GM21515 (cell line): ENCODE measurements around the gene CXCL1.
"Not testable (repeated sequence)": the region's sequence is repeated elsewhere in the genome, so short reads cannot be mapped to it uniquely, and the experiment has no call there.

Experiments
- ATAC-seq: cut with Tn5 transposase; IDR thresholded peaks from one replicate; pipeline ENCODE4 v1.9.1; 2021; ENCODE audit not compliant: unreplicated experiment

The CXCL1 gene

DNA sequence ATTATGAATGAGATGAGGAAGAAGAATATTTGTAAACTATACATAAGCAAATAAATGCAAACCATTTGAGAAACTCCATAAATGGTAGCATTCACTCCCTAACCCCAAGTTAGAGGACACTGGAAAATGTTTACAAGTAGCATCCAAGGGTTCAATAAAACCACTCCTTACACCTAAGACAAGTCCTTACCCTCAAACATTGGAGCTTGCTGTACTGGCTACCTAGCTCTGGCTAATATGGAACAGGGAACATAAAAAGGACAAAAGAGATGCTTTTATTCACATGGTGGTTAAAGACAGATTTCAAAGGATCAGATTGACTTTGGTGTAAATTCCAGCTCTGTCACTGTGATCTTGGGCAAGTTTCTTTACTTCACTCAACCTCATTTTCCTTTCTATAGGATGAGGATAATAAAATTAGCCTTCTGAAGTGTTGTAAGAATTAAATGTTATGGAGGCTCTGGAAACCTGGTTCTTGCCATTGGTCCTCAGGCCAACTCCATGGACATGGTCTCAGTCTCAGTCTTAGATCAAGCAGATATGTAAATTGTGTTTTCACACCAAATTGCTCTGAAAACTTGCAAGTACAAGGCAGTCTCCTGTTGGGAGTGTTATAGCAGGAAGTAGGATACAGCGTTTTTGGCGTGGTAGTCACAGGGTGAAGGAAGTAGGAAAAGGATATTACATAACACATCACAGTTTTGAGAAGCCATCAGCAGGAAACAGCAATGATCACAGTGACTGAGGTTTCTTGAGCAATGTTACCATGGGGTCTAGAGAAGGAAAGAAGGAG is 3.3 kb downstream of the CXCL1 start:
- no peak for ATAC-seq

DNA sequence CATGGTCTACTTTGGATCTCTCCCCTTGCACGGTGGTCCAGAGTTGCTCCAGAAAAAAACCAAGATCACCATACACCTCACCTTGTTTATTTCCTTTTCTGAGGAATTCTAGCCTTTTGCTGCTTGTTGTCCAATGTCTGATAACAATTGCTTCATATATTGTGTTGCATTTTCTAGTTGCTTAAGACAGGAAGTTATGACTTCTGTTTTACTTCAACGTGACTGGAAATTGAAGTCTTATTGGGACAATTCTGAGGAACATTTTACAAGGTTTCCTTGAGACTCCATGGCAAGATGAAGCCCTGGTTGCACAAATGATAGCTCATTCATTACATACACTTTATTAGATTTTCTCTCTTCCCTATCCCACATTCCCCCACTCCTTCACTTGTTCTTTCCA is 5.2 kb downstream of the CXCL1 start:
- no peak for ATAC-seq

DNA sequence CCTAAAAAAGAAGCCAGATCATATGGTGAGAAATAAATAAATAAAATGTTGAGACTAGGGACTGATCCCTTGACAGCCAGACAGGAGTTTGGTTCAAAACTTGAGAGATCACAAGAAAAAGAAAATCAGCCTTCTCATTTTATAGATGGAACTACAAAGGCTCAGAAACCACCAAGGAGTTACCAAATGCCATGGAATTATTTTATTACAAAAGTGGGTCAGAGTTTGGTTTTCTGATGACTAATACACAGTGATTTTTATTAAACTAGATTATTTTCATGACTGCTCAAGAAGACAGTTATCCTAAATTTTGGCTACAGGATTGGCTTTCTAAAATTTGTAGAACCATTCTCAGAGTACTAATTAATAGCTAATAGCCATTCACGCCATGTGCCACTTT is 6.2 kb downstream of the CXCL1 start:
- no peak for ATAC-seq

DNA sequence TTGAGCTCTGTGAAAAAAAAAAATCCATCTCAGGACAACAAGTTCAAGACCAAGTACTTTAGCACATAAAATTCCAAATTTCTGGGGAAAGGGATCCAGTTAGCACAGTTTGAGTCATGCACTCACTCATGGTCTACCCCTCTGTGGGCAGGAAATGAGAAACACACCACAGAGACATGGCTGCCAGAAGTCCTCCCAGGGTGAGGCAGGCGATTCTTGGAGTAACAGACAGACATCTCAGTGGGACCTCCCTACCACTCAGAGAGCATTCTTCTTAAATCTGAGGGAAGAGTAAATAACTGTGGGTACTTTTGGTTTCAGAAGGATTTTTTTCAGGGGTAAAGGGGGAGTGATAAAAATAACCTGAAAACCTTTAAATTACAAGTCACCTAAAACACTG is 14.1 kb downstream of the CXCL1 start:
- ATAC-seq = no peak

DNA sequence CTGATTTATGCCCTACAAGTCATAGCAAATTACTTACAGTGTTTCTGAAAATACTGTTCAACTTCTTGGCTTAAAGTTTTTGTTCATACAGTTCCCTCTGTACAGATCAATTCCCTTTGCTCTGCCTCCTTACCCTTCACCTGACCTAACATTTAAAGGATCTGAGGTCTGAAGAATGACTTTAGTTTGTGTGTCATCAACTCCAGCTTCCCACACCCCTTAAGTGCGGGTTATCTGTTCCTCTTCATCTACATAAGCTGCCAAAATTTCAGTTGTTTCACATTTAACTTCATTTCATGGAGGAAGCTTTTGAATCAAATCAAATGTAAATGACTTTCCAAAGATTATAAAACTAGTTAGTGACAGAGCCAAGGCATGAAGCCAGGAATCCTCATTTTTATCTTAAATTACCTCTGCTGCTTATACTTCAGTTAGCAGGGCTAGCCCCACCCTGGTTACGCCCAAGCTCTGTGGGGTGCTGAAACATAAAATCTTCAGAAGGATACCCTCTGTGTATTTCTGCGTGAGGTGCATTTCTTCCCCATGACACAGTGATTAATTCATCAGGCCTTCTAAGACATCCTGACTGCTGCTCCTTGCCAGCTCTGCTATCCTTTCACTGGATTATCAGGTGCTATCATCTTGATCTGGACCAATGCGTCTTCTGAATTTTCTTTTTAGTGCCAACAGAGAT is 16.5 kb downstream of the CXCL1 start:
- ATAC-seq = no peak

DNA sequence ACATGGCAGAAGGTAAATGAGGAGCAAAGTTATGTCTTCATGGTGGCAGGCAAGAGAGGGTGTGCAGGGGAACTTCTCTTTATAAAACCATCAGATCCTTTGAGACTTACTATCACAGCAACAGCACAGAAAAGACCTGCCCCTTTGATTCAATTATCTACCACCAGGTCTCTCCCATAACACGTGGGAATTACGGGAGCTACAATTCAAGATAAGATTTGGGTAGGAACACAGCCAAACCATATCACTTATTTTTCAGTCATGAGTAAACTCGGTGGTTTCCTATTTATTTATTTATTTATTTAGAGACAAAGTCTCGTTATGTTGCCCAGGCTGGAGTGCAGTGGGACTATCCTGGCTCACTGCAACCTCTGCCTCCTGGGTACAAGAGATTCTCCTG is 22.1 kb downstream of the CXCL1 start:
- ATAC-seq = no peak

DNA sequence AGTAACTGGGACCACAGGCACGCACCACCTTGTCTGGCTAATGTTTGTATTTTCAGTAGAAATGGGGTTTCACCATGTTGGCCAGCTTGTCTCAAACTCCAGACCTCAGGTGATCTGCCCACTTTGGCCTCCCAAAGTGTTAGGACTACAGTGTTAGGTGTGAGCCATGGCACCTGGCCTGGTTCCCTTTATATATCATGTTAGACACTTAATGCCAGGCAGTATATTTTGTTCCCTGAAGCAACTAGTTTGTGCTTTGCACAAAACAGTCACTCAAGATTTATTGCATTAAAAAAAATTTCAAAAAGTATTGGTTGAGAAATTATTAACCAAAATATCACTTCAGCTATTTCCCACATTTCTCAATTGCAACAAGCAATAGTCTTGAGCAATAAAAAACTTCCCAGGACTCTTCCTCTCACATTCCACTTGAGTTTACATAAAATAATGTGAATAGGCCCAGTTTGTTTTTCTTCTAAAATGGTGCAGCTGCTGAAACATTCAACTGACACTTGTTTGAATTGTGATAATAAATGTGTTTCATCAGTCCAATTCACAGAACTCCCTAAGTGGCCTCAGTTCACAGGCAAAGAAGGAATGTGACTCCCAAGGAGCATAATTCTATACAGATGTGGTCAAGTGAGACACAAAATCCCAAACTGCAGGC is 22.7 kb downstream of the CXCL1 start:
- no peak for ATAC-seq

DNA sequence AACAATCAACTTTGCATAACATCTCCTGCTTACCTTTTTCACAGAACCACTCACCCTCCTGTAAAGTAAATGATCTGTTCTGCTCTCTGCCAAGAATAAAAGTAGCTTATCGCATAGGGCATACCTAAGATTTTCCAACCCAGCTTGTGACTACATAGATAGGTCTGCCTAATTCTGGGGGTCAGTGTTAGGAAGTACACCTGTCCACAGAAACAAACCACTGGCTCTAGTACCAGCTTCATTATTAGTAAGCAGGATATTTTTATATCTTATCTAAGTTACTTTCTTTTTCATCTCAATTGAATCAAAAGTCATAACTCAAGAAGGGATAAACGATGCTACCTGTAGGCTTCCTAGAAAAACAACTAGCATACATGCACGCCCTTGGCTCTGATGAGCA is 23.8 kb downstream of the CXCL1 start:
- ATAC-seq = no peak

DNA sequence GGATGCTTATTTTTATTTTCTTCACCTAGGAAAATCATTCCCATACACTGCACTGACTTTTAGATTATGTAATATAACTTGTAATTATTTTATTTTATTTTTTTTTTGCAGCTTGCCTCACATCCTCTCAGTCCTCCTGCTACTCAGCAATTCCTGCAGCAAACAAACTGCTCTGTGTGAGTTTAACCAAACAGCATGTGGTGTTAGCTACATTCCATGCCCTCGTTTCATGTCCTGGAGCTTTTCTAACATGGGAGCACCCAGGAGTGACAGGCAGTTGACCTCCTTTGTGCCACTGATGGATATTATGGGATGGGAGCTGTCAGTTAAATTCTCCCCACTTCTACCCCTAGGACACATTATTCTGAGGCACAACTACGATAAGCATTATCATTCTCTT is 24.8 kb downstream of the CXCL1 start:
- ATAC-seq = no peak

DNA sequence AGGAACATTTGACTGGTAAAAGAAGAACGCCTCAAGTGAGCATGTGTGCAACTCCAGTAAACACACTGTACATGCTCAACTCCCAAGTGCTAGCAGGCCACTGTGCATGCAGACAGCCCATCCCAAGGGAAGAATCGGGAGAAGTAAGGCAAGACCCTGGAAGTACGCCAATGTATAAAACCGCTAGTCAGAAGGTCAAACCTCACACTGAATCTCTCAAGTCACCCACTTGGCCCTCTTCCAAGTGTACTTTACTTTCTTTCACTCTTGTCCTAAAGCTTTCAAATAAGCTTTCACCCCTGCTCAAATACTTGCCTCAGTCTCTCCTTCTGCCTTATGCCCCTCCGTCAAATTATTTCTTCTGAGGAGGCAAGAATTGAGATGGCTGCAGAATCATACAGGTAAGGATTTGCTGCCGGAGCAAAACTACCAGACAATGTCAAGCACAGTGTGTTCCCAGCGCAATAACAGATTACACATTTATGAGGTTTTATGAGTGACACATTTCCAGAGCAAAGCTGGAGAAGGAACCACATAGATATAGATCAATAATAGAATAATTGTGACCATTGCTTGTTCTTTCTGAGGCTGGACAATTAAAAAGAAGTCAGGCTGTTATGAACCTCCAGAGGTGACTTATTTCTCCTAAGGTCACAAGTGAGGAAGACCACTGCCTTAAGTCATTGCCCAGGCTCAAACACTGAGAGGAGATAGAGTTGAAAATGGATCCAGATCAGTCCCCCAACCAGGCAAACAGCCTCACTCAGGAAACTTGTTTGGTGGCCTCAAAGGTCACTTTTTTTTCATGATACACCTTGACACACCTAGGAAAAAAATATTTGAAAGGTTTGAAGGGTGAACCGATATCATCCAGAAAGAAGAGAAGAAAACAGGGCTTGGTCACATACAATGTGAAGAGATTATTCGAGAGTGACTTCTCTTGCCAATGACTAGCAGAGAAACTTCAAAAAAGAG is 26.3 kb downstream of the CXCL1 start:
- ATAC-seq = no peak

DNA sequence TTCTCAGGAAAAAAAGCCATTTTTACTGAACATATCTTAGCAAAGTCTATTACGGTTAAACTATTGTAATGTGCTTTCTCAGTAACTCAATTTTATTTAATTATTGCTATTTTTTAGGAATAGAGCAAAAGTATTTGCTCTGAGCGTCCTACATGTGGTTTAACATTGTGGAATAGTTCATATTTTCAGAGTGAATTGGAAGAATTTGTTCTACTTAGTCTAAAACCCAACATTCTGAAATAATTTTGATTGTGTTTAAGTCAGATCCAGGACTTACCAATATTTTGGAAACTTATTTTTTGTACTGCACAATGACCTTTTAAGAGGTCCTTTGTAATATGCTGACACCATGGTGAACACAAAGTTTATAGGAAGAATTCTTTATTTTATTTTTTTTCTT is 27.2 kb downstream of the CXCL1 start:
- no peak for ATAC-seq

DNA sequence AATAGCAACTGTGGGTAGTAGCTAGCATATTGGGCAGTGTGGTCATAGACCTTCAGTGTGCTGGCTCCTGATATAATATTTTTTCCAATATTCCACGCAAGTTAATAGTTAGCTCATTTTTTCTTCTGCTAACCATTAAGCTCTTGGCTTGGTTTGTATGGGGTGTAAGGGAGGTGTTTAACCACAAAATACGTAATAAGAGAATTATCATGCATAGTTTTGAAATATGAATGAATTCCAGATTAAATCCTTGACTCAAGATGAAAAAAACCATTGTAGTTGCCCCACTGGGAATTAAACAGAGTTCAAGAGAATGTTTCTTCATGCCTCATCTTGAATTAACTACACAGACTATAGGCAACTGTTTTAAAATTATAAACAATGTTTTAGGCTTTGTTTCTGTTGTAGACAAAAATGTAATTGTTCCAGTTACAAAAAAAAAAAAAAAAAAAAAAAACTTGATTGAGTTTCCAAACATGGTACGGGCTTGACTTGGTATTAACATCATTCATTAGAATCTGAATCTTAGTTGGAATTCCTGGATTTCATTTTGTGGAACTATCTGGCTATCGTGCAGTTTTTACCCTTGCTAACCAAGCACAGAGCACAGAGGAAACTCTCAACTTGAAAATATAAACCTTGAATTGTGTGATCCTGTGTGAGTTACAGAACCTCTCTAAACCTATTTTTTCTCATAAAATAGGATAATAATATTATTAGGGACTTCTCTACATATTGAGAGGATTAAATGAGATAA is 28.4 kb downstream of the CXCL1 start:
- ATAC-seq = no peak

DNA sequence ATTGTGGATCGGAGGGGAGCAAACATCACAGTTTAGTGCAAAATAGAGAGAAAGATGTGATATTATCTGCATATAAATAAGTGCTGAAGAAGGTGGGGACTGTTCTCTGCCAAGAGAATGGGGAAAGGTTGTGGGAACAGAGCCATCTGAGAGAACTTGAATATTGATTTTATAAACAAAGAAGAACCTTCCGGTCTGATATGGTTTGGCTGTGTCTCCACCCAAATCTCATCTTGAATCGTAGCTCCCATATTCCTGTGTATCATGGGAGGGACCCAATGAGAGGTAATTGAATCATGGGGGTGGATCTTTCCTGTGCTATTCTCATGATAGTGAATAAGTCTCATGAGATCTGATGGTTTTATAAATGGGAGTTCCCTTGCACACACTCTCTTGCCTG is 30.1 kb downstream of the CXCL1 start:
- not testable (repeated sequence) for ATAC-seq

DNA sequence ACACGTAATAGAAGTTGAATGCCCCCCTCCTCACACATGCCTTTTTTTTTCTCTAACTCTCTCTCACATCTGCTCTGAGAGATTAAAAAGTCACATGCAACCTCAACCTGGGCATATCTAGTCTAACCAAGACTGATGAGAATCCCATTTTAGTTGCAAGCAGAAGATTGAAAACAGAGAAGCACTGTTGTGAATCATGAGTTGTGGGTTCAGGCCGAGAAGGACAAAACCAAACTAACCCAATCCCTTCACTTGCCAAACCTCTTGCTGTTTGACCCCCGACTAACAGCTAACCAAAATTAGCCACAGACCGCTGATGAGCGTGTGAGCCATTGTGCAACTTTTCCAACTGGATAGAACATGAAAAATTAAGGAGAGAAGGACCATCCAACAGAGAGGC is 31.8 kb downstream of the CXCL1 start:
- ATAC-seq = no peak

DNA sequence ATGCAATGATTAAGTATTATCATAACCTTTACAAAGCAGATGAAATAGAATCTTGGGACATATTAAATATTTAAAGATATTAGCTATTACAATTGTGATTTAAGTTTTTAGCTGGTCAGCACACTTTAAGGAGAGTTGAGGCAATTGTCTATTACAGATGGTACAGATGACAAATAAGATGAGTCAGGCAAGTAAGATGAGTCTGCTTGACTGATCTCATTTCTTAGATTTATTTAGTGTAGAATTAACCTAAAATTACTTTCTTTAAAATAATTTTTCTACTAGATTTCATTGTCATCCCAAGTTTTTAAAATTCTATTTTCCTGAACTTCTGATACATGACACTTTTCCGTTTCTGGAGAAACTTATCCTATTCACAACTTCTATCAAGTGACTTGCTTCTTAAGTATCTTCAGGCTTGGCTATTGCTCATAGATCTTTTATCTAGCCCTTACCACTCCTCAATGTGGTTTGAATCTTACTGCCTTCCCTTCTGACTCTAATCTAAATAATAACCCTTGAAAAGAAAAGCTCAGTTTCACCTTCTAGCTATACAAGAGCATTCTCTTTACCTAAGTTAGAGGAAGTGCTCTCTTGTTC is 32.9 kb downstream of the CXCL1 start:
- no peak for ATAC-seq

DNA sequence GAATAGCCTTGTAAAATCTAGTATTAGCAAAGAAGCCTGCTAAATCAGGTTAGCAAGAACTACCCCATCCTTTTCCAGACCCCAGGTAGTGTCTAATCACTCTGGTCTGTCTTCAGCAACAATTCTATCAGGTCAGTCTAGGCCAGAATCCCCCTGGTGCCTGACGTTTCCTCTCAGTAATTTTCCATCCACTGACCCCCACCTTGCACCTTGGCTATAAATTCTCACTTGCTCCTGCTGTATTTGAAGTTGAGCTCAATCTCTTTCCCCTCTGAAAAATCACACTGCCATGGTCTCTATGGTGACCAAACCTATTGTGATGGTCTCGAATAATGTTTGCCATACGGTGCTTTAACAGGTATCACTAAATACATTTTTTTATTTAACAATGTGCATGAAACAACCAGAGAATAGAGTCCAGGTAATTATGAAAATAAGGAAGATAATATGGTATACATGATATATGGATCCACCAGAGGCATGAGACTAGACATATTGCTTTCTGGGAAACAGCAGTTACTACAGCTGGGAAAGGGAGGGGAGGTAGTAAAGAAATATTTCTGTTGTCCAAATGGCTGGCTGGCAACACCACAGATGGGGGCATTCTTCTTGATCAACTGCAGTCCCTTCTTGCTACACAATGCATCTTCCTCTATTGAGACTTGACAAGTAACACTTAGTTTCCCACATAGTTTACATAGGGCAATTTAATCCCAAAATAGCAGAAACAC is 33.8 kb downstream of the CXCL1 start:
- no peak for ATAC-seq

DNA sequence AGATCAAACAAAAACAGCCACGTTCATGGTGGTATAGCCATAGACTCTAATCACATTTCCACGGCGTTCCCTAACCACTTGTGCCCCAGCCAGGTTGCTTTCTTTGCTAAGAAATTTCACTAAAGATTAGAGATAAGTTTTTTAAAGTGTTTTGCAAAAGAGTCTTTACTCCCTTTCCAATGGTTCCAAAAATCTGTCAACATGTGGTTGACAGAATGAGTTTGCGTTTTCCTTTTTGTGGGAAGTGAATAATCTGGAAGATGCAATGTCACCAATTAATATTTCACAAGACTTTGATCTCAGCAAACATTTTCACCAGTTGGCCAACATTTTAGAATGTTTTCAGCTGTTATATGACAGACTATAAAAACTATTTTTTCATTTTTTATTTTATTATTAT is 35.3 kb downstream of the CXCL1 start:
- no peak for ATAC-seq

DNA sequence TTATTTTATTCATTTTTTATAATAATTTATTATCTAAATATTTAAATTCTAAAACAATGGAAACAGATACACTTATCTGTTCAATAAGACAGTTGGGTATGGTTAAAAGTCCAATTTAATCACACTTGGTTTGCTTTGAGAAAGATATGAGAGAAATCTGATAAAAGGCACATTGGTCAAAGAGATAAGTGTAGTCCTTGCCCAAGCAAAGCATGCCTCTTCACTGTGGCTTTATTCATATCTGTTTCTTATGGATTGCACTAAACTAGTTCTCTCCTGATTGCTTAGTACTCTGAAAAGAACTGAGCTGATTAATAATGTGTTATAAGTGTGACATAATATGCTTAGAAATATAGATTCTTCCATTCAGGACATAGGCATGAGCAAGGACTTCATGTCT is 39.8 kb downstream of the CXCL1 start:
- ATAC-seq = no peak

DNA sequence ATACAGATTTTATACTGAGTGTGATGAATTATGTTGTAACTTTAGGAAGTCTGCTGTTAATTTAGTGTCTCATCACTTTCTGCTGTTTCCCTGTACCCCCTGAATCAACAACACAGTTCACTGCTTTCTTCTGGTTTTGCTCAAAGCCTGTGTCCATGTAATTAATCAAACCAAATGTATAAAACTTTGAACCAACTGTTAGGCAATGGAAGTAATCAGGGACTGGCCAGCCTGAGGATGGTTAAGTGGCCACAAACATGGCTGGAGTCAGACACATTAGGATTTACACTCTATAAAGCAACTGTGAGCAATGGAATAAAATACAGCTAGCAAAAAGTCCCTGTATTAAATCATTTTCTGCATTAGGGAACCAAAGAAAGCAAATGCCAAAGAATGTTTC is 42.6 kb downstream of the CXCL1 start:
- no peak for ATAC-seq
